ENCODE measurements around the gene DNAJC6.
"Not testable (repeated sequence)": the region's sequence is repeated elsewhere in the genome, so short reads cannot be mapped to it uniquely, and the experiment has no call there.

DNAJC6 gene

GRCh38 chr1:65309304-65310077 lies at the start of gene DNAJC6:
TSS of gene DNAJC6 (plus strand) at chr1:65309543. CDS start at chr1:65309746, 203 bp downstream.
- FAIRE-seq, result no peak

DNA sequence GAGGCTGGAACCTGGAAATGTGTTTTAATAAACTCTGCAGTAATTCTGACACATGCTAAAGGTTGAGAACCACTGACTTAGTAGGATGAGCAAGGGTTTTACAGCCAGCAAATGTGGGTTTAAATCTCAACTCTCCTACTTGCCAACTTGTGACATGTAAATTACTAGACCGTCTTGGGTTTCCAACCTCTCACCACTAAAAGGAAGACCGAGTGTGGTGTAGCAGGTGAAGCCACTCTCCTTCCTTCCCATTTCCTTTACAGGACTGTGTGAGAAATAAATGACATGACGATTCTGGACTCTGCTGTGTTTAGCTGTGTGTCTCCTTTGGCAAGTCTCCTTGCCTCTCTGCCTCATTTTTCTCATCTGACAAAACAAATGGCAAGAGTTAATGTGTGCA lies 49.5 kb upstream of the DNAJC6 start:
- FAIRE-seq, result no peak

DNA sequence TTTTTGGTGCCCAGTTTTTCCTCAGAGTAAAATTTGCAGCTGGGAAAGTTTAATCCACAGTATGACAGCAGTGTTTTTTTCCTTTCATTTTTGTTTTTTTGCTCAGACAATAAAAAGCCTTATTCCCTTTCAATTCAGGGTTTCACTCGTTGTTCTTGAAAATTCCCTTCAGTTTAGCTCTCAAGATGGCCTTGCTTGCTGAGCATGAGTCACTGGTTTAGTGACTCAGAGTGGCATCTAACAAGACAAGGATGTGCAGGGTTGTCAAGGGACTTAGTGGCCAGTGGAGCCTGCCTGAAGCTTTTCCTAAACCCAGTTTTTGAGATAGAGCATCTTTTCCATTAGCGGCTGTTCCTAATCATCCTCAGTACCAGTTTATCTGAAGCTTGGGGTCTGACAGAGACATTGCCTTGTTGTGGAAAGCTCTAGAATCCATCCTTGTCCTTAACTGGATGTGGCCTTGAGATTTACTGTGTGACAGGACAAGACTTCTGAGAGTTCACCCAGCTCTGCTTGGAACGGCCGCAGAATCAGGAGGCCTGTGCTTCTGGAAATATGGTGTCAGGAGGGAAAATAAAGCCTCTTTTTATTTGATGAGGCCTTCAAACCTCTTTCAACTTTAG lies 48.4 kb upstream of the DNAJC6 start:
- FAIRE-seq, result no peak

GRCh38 chr1:65263286-65263685 lies 46.1 kb upstream of the DNAJC6 start:
- FAIRE-seq, result no peak

- FAIRE-seq, result no peak
Observed at GRCh38 chr1:65264197-65264929, 45.0 kb upstream of the DNAJC6 start.

GRCh38 chr1:65265296-65265650 lies 44.1 kb upstream of the DNAJC6 start:
- FAIRE-seq, result no peak

GRCh38 chr1:65265651-65266351 lies 43.5 kb upstream of the DNAJC6 start:
- no peak for FAIRE-seq

GRCh38 chr1:65266476-65266875 lies 42.9 kb upstream of the DNAJC6 start:
- FAIRE-seq, result no peak

GRCh38 chr1:65267271-65267670 lies 42.1 kb upstream of the DNAJC6 start:
- no peak for FAIRE-seq

GRCh38 chr1:65267683-65268082 lies 41.7 kb upstream of the DNAJC6 start:
- FAIRE-seq, result no peak

GRCh38 chr1:65269612-65270011 lies 39.7 kb upstream of the DNAJC6 start:
- FAIRE-seq, result no peak

DNA sequence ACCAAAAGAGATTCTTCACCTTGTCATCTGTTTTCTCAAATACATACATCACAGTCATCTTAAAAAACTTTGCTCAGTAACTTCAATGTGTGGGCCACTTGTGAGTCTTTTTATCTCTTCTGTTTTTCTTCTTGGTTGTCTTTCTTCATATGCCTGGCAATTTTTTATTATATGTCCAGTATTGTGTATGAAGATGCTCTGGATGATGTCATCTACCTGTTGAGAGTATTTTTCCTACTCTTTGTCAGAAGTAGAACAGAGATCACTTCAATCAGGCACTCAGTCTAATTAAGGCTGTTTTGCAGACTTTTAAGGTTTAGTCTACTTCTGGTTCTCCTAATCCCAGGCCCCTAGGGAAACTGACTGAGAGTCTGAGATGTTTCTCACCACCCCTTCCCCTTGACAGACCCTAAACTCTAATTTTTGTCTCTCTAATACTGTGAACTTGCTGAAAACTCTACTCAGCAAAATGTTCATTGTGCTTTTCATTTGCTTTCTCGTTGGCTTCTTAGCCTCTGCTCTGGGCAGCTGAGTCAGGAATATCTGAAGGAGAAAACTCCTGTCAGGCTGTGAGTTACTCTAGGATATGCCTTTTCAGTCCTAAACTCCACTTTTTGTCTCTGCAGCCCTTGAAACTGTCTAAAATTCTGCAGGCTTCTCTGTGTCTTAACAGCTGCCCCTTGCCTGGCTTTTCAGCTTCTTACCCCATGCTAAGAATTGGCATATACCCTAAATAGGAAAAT lies 33.0 kb upstream of the DNAJC6 start:
- FAIRE-seq, result no peak

- no peak for FAIRE-seq
Observed at GRCh38 chr1:65277605-65278347, 31.6 kb upstream of the DNAJC6 start.

DNA sequence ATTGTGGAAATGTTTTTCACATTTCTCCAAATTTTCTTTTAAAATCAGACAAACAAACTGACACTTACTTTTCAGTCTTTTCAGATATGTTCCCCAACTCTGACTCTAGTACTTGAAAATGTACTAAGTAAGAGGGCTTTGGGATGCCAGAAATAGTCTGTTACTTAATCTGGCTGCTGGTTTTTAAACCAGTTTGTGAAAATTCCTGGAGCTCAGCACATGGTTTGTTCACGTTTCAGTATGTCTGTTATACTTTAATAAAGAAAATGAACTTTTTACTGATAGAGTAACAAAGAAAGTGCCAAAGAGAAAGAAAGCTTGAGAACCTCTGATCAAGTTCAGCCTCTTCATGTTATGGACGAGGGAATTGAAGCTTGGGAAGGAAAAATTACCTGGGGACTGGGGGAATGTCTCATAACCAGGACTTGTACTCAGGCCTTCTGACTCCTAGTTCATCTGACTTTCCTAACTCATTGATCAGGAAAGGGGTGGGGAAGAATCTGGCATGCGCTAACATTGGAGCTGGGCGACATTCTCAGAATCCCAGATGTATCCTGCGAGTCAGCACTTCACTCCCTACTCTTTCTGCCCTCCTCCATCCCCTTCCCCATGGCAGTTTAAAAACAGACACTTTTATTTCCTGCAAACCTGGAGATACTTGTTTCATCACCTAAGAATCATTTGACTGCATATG lies 30.8 kb upstream of the DNAJC6 start:
- FAIRE-seq, result no peak

- FAIRE-seq, result no peak
Observed at GRCh38 chr1:65279070-65279779, 30.1 kb upstream of the DNAJC6 start.

GRCh38 chr1:65281846-65282245 lies 27.5 kb upstream of the DNAJC6 start:
- no peak for FAIRE-seq

- no peak for FAIRE-seq
Observed at GRCh38 chr1:65284229-65284628, 25.1 kb upstream of the DNAJC6 start.

GRCh38 chr1:65289449-65289848 lies 19.9 kb upstream of the DNAJC6 start:
- FAIRE-seq, result no peak

DNA sequence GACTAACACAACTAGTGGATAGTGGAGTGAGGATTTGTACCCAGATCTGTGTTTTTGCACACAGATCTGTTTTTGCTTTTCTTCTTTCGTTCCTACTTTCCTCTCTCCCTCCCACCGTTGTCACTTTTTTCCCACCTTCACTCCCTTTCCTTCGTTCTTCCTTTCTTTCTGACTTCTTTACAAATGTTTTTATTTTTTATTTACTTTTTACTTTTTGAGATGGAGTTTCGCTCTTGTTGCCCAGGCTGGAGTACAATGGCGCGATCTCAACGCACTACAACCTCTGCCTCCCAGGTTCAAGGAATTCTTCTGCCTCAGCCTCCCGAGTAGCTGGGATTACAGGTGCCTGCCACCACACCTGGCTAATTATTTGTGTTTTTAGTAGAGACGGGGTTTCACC lies 17.5 kb upstream of the DNAJC6 start:
- FAIRE-seq, result not testable (repeated sequence)

GRCh38 chr1:65292861-65293593 lies 16.3 kb upstream of the DNAJC6 start:
- FAIRE-seq, result no peak

Measured in G401.6 (cell line).